ENCODE results near the gene BCAP31.
"Not testable (repeated sequence)": the region's sequence is repeated elsewhere in the genome, so short reads cannot be mapped to it uniquely, and the experiment has no call there.

The BCAP31 gene

GRCh38 chrX:153709726-153710674, 14.2 kb downstream of the BCAP31 start:
- DNase-seq (ENCODE audit: low spot score) = no peak

GRCh38 chrX:153708415-153708814, 15.8 kb downstream of the BCAP31 start:
- peak; percentile 68 for DNase-seq (ENCODE audit: low spot score)

GRCh38 chrX:153707406-153707805, 16.8 kb downstream of the BCAP31 start:
- no peak for DNase-seq (ENCODE audit: low spot score)

- DNase-seq (ENCODE audit: low spot score) = no peak
Observed at GRCh38 chrX:153706799-153707198, 17.4 kb downstream of the BCAP31 start.

- DNase-seq (ENCODE audit: low spot score) = not testable (repeated sequence)
Observed at GRCh38 chrX:153705403-153706060, 18.7 kb downstream of the BCAP31 start.

GRCh38 chrX:153704631-153705402, 19.4 kb downstream of the BCAP31 start:
- not testable (repeated sequence) for DNase-seq (ENCODE audit: low spot score)

- no peak for DNase-seq (ENCODE audit: low spot score)
Observed at GRCh38 chrX:153704021-153704526, 20.1 kb downstream of the BCAP31 start.

GRCh38 chrX:153703036-153703370, 21.2 kb downstream of the BCAP31 start:
- no peak for DNase-seq (ENCODE audit: low spot score)

- no peak for DNase-seq (ENCODE audit: low spot score)
Observed at GRCh38 chrX:153702336-153703035, 21.7 kb downstream of the BCAP31 start.

- DNase-seq (ENCODE audit: low spot score) = no peak
Observed at GRCh38 chrX:153701706-153702105, 22.5 kb downstream of the BCAP31 start.

- no peak for DNase-seq (ENCODE audit: low spot score)
Observed at GRCh38 chrX:153700967-153701366, 23.2 kb downstream of the BCAP31 start.

- no peak for DNase-seq (ENCODE audit: low spot score)
Observed at GRCh38 chrX:153700376-153700945, 23.7 kb downstream of the BCAP31 start.

- not testable (repeated sequence) for DNase-seq (ENCODE audit: low spot score)
Observed at GRCh38 chrX:153699784-153700371, 24.3 kb downstream of the BCAP31 start.

- not testable (repeated sequence) for DNase-seq (ENCODE audit: low spot score)
Observed at GRCh38 chrX:153699210-153699783, 24.9 kb downstream of the BCAP31 start.

- DNase-seq (ENCODE audit: low spot score) = no peak
Observed at GRCh38 chrX:153697924-153698865, 26.0 kb downstream of the BCAP31 start.

- DNase-seq (ENCODE audit: low spot score) = not testable (repeated sequence)
Observed at GRCh38 chrX:153696986-153697722, 27.0 kb downstream of the BCAP31 start.

GRCh38 chrX:153696538-153696937, 27.6 kb downstream of the BCAP31 start:
- DNase-seq (ENCODE audit: low spot score) = not testable (repeated sequence)

- DNase-seq (ENCODE audit: low spot score) = no peak
Observed at GRCh38 chrX:153696100-153696499, 28.1 kb downstream of the BCAP31 start.

Data from pons (tissue), 1 donor.